H7 (cell line): ENCODE measurements around the gene PPP1R10. TPM values are rescaled to one million over a fixed set of nuclear protein-coding genes. Genes with fewer than 3 reads are reported as not detected.

ENCODE experiments used
- DNase-seq: peaks from one replicate; pipeline ENCODE4 v3.0.0; 2012
- H3K27me3 ChIP-seq: 2 replicates; pipeline ENCODE4 v1.6.0; 2011; ENCODE audit warnings: mild to moderate bottlenecking, low read length; ENCODE audit not compliant: control insufficient read depth, insufficient read depth
- H3K36me3 ChIP-seq: replicated peaks from 2 replicates; pipeline ENCODE4 v1.5.1; 2011; ENCODE audit warnings: low read length; ENCODE audit not compliant: control insufficient read depth, insufficient read depth
- H3K4me3 ChIP-seq: 2 replicates; pipeline ENCODE4 v1.5.1; 2011; ENCODE audit warnings: low read depth, mild to moderate bottlenecking, control low read depth, low read length, moderate library complexity; ENCODE audit not compliant: insufficient read depth
- total RNA-seq: library from RNA; depleted of rRNA; stranded (reverse); fragments of >200 nt; shearing (Covaris generic); gene quantifications from 2 replicates; pipeline ENCODE4 v1.2.3, GENCODE V29; 2014; rRNA removed

Gene PPP1R10
- total RNA-seq, 1 experiment from 2014 or later = 47.3 TPM

DNA sequence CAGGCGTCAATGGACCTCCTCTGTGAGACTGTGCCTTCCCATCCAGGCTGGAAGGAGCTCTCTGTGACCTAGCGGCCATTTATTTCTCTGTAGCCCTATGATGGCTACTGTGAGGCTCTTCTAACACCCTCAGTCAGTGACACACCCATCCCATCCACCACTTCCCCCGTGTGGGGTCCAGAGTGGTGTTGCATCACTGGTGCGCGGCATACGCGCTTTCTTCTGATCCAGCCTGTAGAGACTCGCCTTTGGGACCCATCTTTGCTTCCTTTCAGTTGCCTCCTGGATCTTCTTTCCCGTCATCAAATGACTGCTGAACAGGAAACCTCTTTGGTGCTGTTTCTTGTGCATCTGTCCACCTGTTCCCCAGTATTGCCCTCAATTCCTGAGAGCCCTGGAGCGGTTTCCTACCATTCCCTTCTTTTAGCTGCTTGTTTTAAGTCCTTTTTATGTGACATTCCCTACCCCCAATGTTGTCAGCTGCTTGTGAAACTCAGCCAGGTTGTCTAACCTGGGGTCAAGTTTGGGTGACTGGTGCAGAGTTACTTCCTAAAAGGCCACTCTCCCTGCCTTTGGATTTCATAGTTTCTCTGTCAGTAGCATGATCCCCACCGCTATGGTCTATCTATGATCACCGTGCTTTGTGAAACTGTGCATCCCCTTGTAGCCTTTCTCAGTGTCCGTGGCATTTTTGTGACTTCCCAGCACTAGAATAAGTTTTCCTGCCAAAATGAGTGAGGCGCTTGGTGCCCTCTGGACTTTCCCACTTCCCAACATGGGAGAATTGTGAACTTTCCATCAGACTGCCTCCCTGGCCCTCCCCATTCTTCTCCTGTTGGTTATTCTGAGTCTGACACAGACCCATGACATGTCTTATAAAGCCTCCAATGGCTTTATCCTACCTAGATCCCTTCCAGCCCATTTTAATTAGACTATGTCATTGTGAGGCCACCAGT lies 54.3 kb downstream of the PPP1R10 start:
- no peak for DNase-seq
- no peaks in the 10 kb centered on the region for H3K27me3 ChIP-seq
- peaks cover 9% of the 10 kb centered on the region for H3K36me3 ChIP-seq
- no peak overlapping the region for H3K4me3 ChIP-seq

GRCh38 chr6:30560930-30561329 lies 56.1 kb downstream of the PPP1R10 start:
- DNase-seq = no peak
- Histone ChIP-seq H3K36me3 (peaks cover 9% of the 10 kb centered on the region), H3K4me3 (no peak overlapping the region), H3K27me3 (no peaks in the 10 kb centered on the region)

GRCh38 chr6:30557683-30557981 lies 59.4 kb downstream of the PPP1R10 start:
- peak overlapping the region; percentile 75 for H3K4me3 ChIP-seq
- DNase-seq = no peak
- H3K36me3 ChIP-seq = peaks cover 21% of the 10 kb centered on the region
- H3K27me3 ChIP-seq = no peaks in the 10 kb centered on the region

DNA sequence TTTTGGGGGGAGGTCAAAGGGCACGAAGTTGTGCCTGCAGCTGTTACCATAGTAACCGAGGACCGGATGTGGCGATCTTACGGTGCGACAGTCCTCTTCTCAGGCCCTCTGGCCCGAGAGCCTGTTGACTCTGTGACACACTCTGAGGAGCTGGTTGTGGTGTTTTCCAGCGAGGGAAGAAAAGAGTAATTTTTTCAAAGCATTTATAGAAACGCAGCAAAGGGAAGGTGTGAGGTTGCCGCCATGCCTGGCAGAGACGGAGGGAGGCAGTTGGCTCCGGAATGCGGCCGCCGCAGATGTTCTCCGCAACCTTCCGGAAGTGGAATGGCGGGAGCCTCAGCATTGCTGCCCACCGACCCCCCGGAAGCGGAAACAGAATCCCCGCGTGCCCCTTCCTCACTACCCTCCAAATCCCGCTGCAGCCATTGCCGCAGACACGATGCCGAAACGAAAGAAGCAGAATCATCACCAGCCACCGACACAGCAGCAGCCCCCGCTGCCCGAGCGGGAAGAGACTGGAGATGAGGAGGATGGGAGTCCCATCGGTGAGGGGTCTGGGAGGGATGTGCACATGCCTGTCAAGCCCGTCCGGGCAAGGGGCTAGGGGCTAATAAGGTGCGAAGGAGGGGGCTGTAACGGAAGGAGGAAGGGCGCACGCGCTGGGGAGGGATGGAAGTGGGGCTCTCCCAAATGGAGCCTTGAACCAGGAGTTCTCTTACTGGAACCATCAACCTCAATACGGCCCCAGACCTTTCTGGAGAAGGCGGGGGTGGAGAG lies 59.9 kb downstream of the PPP1R10 start, which contains the start of gene PRR3:
Gene PRR3, plus strand, starts transcription at position 390 of the 777 bp plus-strand sequence. Its CDS starts 50 bp downstream, at position 440.
- DNase-seq = peak; percentile 90
- peak within 1 kb of the TSS; percentile 75 for H3K4me3 ChIP-seq
- H3K36me3 ChIP-seq = peaks cover 22% of the 10 kb centered on the region
- no peaks in the 10 kb centered on the region for H3K27me3 ChIP-seq

DNA sequence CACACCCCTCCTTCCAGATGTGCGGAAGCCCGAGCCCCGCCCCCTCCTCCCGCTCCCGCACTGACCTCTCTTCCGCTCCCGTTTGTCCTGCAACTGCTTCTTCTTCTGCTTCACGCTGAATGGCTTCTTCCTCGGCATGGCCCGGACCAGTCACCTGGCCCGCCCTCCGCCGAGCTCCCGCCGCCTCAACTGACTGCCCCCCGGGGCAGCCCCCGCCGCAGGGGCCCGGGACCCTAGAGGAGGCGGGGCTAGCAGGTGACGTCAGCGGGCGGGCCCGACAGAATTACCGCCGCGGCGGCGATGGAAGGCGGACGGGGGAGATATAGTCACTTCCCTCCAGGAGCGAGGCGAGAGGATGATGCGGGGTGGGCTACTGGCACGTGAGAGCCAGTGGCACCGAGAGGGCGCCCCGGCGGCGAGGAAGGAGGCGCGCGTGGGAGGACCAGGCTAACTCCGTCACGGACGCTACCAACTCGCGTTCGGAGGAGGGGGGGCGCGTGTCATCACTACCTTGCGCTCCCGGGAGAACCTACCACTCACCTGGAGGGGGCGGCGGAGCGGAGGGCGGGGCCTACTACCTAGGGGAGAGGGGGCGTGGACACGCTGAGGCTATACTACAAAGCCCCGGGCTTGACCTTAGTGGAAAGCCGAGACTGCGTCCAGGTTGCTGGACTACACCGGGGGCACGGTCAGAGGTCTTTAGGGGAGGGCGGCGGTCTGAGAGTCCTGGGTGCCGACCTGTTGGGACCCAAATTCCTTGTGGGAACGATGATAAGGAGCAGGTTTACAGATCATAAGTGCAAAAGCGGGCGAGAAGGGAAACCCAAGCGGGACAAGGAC lies 60.8 kb downstream of the PPP1R10 start, which contains the start of gene GNL1:
Gene GNL1, minus strand, starts transcription at position 424 of the 840 bp plus-strand sequence. Its CDS starts 286 bp downstream, at position 138.
- DNase-seq = peak; percentile 98
- Histone ChIP-seq H3K4me3 (peak within 1 kb of the TSS; percentile 75), H3K27me3 (no peaks in the 10 kb centered on the region), H3K36me3 (peaks cover 20% of the 10 kb centered on the region)

DNA sequence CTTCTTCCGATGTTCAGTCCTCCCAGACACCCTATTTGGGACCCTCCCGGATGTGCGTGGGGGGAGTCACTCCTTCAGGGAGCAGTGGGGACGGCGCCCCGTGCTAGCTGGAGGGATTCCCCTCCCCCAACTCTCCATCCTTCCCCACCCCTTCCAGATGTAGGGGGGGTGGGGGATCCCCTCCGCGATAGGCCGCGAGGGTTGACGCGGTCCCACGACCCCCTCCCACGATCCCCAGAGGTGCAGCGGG lies 61.3 kb downstream of the PPP1R10 start:
- no peak for DNase-seq
- Histone ChIP-seq H3K36me3 (peaks cover 26% of the 10 kb centered on the region), H3K4me3 (peak overlapping the region; percentile 75)

GRCh38 chr6:30554962-30555815 lies 61.9 kb downstream of the PPP1R10 start:
- H3K36me3 ChIP-seq = peaks cover 29% of the 10 kb centered on the region
- DNase-seq = peak; percentile 82

More for the DNA sequence above, 61.3 kb downstream of the PPP1R10 start:
- H3K27me3 ChIP-seq = no peaks in the 10 kb centered on the region

DNA sequence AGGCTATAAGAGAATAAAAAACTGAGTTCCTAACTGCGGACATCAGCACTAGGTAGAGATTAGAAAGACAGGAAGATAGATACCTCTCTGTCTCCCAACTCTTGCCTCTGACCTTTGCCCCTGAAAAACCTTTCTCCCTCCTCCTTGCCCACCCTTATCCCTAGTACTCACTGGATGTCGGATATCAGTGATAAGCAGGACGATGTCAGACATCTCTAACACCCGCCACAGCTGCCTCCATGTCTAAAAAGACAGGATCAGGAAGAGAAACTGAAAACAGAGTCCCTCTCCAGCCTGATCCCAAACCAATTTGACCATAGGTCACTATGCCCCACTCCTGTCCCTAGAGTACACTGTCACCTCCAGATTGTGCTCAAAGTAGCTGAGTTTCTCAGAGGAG lies 62.6 kb downstream of the PPP1R10 start:
- Histone ChIP-seq H3K4me3 (no peak overlapping the region), H3K36me3 (peaks cover 30% of the 10 kb centered on the region), H3K27me3 (no peaks in the 10 kb centered on the region)
- no peak for DNase-seq

More at GRCh38 chr6:30554962-30555815, 61.9 kb downstream of the PPP1R10 start:
- Histone ChIP-seq H3K4me3 (peak overlapping the region; percentile 75), H3K27me3 (no peaks in the 10 kb centered on the region)

Other genes with a start within 250 kb of the PPP1R10 start
- gene HLA-E, start 127.7 kb downstream of the PPP1R10 start, total RNA-seq = 45.8 and 61.9 TPM in 2 replicates
- gene GNL1, start 60.8 kb downstream of the PPP1R10 start, total RNA-seq = 59.0 and 78.4 TPM in 2 replicates
- gene PRR3, start 59.9 kb downstream of the PPP1R10 start, total RNA-seq = 14.3 and 14.7 TPM in 2 replicates
- 52.1 and 55.7 TPM in 2 replicates for gene ABCF1, start 45.8 kb downstream of the PPP1R10 start, total RNA-seq
- gene MRPS18B, start 597 bp upstream of the PPP1R10 start, total RNA-seq = 112 and 121 TPM in 2 replicates
- 11.7 and 13.1 TPM in 2 replicates for gene ATAT1, start 9.6 kb upstream of the PPP1R10 start, total RNA-seq
- 15.4 and 16.9 TPM in 2 replicates for gene C6orf136, start 29.9 kb upstream of the PPP1R10 start, total RNA-seq
- gene DHX16, start 55.8 kb upstream of the PPP1R10 start, total RNA-seq = 39.2 and 45.3 TPM in 2 replicates
- 48.2 and 55.7 TPM in 2 replicates for gene PPP1R18, start 69.4 kb upstream of the PPP1R10 start, total RNA-seq
- gene NRM, start 73.7 kb upstream of the PPP1R10 start, total RNA-seq = 20.7 and 23.8 TPM in 2 replicates
- gene MDC1, start 100.0 kb upstream of the PPP1R10 start, total RNA-seq = 25.5 and 29.1 TPM in 2 replicates
- 1,911 and 2,101 TPM in 2 replicates for gene TUBB, start 103.1 kb upstream of the PPP1R10 start, total RNA-seq
- gene FLOT1, start 125.4 kb upstream of the PPP1R10 start, total RNA-seq = 140 and 152 TPM in 2 replicates
- 116 and 141 TPM in 2 replicates for gene IER3, start 127.3 kb upstream of the PPP1R10 start, total RNA-seq